Caco-2 (cell line): ENCODE measurements around the gene NR2F1. TPM values are rescaled to one million over a fixed set of nuclear protein-coding genes. Genes with fewer than 3 reads are reported as not detected.

Source experiments
- BruUV-seq: library from RNA; stranded (reverse); fragments of 400-500 nt; replicated peaks from 2 replicates; lab custom pipeline; 2021; lab: Mats Ljungman, UMichigan
- CTCF ChIA-PET: fragments of 300-600 bp; sonication (Branson Sonifier 250); formaldehyde crosslinking; loops from one replicate; lab custom pipeline; 2022; ENCODE audit warnings: antibody characterized with exemption; lab: Charles Lee
- POLR2A ChIA-PET: fragments of 300-600 bp; sonication (Branson Sonifier 250); formaldehyde crosslinking; loops from one replicate; lab custom pipeline; 2022; ENCODE audit warnings: antibody characterized with exemption; lab: Charles Lee
- DNase-seq, 2 experiments: peaks; one replicate each; pipeline versions ENCODE4 v3.0.0 to v3.0.0-alpha.2; 2020 to 2022
- H3K27me3 ChIP-seq: replicated peaks from 2 replicates; pipeline ENCODE4 v1.6.0; 2011; ENCODE audit warnings: low read length; ENCODE audit not compliant: control insufficient read depth, insufficient read depth
- H3K36me3 ChIP-seq: 2 replicates; pipeline ENCODE4 v1.5.1; 2011; ENCODE audit warnings: low read length; ENCODE audit not compliant: control insufficient read depth, insufficient read depth
- H3K4me1 ChIP-seq: fragments of 250-450 bp; sonication (Bioruptor Pico); 2 replicates; pipeline ENCODE4 v1.5.1; 2020; ENCODE audit warnings: mild to moderate bottlenecking
- H3K4me3 ChIP-seq: 2 replicates; pipeline ENCODE4 v1.5.1; 2011; ENCODE audit warnings: low read depth, mild to moderate bottlenecking, control low read depth, low read length
- H3K9me3 ChIP-seq: fragments of 250-450 bp; sonication (Bioruptor Pico); 2 replicates; pipeline ENCODE4 v1.5.1; 2020; ENCODE audit warnings: mild to moderate bottlenecking, moderate library complexity
- H3K27ac Mint-ChIP-seq: one replicate; pipeline ENCODE4 v1.8.0; 2022; ENCODE audit warnings: mixed read lengths; ENCODE audit not compliant: unreplicated experiment
- H3K27me3 Mint-ChIP-seq: one replicate; pipeline ENCODE4 v1.8.0; 2022; ENCODE audit warnings: mixed read lengths; ENCODE audit not compliant: insufficient read depth, unreplicated experiment
- H3K36me3 Mint-ChIP-seq: one replicate; pipeline ENCODE4 v1.8.0; 2022; ENCODE audit warnings: mild to moderate bottlenecking, mixed read lengths; ENCODE audit not compliant: insufficient read depth, unreplicated experiment
- H3K4me1 Mint-ChIP-seq: one replicate; pipeline ENCODE4 v1.8.0; 2022; ENCODE audit warnings: low read depth, mixed read lengths; ENCODE audit not compliant: unreplicated experiment
- H3K4me3 Mint-ChIP-seq: one replicate; pipeline ENCODE4 v1.8.0; 2022; ENCODE audit warnings: mild to moderate bottlenecking, moderate library complexity, mixed read lengths; ENCODE audit not compliant: unreplicated experiment
- H3K9me3 Mint-ChIP-seq: one replicate; pipeline ENCODE4 v1.8.0; 2022; ENCODE audit warnings: mixed read lengths; ENCODE audit not compliant: unreplicated experiment
- intact Hi-C: fragments of 100-400 bp; cut with micrococcal nuclease; formaldehyde crosslinking; loops from one replicate; pipeline ENCODE4 v1.10.0; 2022; ENCODE audit not compliant: unreplicated experiment
- total RNA-seq: library from RNA; stranded (reverse); gene quantifications from 2 replicates; pipeline ENCODE4 v1.2.3, GENCODE V29; 2022
- TF ChIP-seq, protein P1 (sequence below), 2 experiments: fragments of 200-600 bp in 1 of 2; IDR thresholded peaks; 1 replicate in 1 of 2; 2 replicates in 1 of 2; pipeline versions ENCODE4 v1.5.1 to v1.8.0; 2011 to 2022; ENCODE audit warnings: antibody characterized with exemption in 1 of 2, control low read depth in 1 of 2, inconsistent platforms in 1 of 2, low read depth in 1 of 2, low read length in 1 of 2, mild to moderate bottlenecking in 1 of 2, moderate library complexity in 1 of 2; ENCODE audit not compliant: insufficient read depth in 1 of 2, severe bottlenecking in 1 of 2, unreplicated experiment in 1 of 2

Gene NR2F1
- total RNA-seq, 1 experiment from 2014 or later = 0.70 TPM

DNA sequence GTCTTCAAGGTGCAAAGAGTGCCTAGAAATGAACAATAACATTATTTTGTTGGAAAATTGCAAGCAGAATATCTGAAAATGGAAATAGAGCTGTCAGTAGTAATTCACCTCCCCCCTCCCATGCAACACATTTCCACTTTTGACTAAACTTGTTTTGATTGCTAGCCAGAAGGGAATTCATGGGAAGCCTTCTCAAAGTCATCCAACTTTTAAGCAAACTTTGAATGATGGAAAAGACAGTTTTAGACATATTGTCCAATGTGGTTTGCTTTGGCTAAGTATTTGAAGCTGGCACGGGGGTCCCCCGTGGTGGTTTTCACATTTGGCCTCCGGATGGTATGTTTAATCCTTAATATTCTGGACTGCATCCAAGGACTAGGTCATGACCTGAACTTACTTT, 7.5 kb downstream of the NR2F1 start:
- Mint-ChIP-seq H3K27ac (no peak overlapping the region), H3K27me3 (peaks cover 7% of the 10 kb centered on the region), H3K9me3 (no peaks in the 10 kb centered on the region), H3K4me3 (no peak overlapping the region), H3K36me3 (no peaks in the 10 kb centered on the region), H3K4me1 (peaks cover 5% of the 10 kb centered on the region)
- no peaks in the 10 kb centered on the region for H3K4me1 ChIP-seq
- ChIA-PET CTCF (no interaction called here), POLR2A (no interaction called here)
- intact Hi-C loops = no loop called here
- no TSS peak for BruUV-seq
- DNase-seq = no peak
- TF ChIP-seq, protein P1, sequence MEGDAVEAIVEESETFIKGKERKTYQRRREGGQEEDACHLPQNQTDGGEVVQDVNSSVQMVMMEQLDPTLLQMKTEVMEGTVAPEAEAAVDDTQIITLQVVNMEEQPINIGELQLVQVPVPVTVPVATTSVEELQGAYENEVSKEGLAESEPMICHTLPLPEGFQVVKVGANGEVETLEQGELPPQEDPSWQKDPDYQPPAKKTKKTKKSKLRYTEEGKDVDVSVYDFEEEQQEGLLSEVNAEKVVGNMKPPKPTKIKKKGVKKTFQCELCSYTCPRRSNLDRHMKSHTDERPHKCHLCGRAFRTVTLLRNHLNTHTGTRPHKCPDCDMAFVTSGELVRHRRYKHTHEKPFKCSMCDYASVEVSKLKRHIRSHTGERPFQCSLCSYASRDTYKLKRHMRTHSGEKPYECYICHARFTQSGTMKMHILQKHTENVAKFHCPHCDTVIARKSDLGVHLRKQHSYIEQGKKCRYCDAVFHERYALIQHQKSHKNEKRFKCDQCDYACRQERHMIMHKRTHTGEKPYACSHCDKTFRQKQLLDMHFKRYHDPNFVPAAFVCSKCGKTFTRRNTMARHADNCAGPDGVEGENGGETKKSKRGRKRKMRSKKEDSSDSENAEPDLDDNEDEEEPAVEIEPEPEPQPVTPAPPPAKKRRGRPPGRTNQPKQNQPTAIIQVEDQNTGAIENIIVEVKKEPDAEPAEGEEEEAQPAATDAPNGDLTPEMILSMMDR (IDR thresholded peaks at IDR 0.05; ENCODE audit: insufficient read depth in 1 of 2, low read depth in 1 of 2, low read length in 1 of 2, severe bottlenecking in 1 of 2, unreplicated experiment in 1 of 2) = no peak
- H3K9me3 ChIP-seq = no peaks in the 10 kb centered on the region
- H3K27me3 ChIP-seq = no peaks in the 10 kb centered on the region
- H3K36me3 ChIP-seq = no peaks in the 10 kb centered on the region
- no peak overlapping the region for H3K4me3 ChIP-seq

DNA sequence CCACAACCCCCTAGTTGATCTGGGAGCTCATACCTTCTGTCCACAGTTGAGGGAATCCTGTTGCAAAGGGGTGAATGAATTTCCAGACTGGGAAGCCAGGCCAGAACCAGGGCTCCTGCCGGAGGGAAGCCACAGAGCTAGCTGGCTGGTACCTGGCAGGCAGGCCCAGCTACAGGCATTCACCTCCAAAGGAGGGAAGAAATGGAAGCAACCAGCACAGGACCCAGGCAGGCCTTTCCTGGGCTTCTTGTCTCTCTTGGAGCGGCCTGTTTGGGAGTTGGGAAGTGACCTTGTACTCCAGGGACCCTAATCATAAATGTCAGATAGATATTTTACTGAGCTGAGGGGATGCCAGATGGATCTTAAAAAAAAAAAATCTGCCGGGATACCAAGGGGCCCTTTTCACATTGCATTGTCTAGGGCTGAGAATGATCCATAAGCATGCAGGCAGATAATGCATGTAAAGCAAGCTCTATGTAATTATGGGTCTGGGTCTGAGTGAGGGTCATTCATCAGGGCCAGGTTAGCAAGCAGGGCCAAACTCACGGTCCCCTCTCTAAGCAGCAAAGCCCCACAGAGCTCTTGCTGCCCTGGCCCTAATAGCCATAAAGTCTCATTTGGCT, 8.4 kb downstream of the NR2F1 start:
- Histone ChIP-seq H3K4me3 (no peak overlapping the region), H3K4me1 (no peaks in the 10 kb centered on the region), H3K27me3 (no peaks in the 10 kb centered on the region), H3K36me3 (no peaks in the 10 kb centered on the region), H3K9me3 (no peaks in the 10 kb centered on the region)
- Mint-ChIP-seq H3K9me3 (no peaks in the 10 kb centered on the region), H3K27ac (no peak overlapping the region), H3K4me1 (no peaks in the 10 kb centered on the region), H3K27me3 (no peaks in the 10 kb centered on the region), H3K36me3 (no peaks in the 10 kb centered on the region), H3K4me3 (no peak overlapping the region)
- intact Hi-C loops = no loop called here
- ChIA-PET POLR2A (no interaction called here), CTCF (interaction anchor here (1.4 kb wide), 1 partner anchor 9 kb away, joined by 7 read pairs; the partner anchor contains the start of gene NR2F1)
- no peak for DNase-seq
- BruUV-seq = no TSS peak
- TF ChIP-seq, protein P1 (IDR thresholded peaks at IDR 0.05; ENCODE audit: insufficient read depth in 1 of 2, low read depth in 1 of 2, low read length in 1 of 2, severe bottlenecking in 1 of 2, unreplicated experiment in 1 of 2) = no peak

DNA sequence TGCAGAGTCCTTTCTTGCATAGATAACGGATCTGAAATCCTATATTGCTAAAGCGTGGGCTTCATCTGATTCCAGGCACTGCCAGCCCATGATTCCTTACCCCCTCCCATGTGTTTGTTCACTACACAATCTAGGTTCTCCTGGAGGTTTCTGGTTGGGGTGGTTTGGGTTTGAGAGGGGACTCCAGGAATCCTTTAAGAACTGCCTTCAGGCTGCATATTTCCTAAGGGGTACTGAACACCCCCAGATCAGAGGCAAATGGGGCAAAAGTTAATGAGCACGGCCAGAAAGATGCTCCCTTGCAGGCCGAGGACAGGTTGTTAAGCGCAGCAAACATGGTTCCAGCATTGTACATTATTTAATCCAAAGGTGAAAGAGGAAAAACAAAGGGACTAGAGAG, 9.9 kb downstream of the NR2F1 start:
- DNase-seq = no peak
- ChIA-PET POLR2A (no interaction called here), CTCF (no interaction called here)
- no peak overlapping the region for H3K4me3 ChIP-seq
- intact Hi-C loops = no loop called here
- H3K27me3 ChIP-seq = no peaks in the 10 kb centered on the region
- no peaks in the 10 kb centered on the region for H3K36me3 ChIP-seq
- H3K4me3 Mint-ChIP-seq = no peak overlapping the region
- H3K36me3 Mint-ChIP-seq = no peaks in the 10 kb centered on the region
- H3K9me3 ChIP-seq = no peaks in the 10 kb centered on the region
- no peaks in the 10 kb centered on the region for H3K9me3 Mint-ChIP-seq
- no TSS peak for BruUV-seq
- H3K27me3 Mint-ChIP-seq = no peaks in the 10 kb centered on the region
- no peaks in the 10 kb centered on the region for H3K4me1 Mint-ChIP-seq
- H3K27ac Mint-ChIP-seq = no peak overlapping the region
- H3K4me1 ChIP-seq = no peaks in the 10 kb centered on the region
- TF ChIP-seq, protein P1 (IDR thresholded peaks at IDR 0.05; ENCODE audit: insufficient read depth in 1 of 2, low read depth in 1 of 2, low read length in 1 of 2, severe bottlenecking in 1 of 2, unreplicated experiment in 1 of 2) = no peak
